Measurements from ENCODE around the gene ALX4. TPM values are rescaled to one million over a fixed set of nuclear protein-coding genes. Genes with fewer than 3 reads are reported as not detected.

The ALX4 gene
- total RNA-seq, 4 donors from 2014 or later, result not detected

- H3K36me3 ChIP-seq, result no peaks in the 10 kb centered on the region
- H3K27ac ChIP-seq, result no peak overlapping the region
- H3K9me3 ChIP-seq, result no peaks in the 10 kb centered on the region
- H3K4me3 ChIP-seq, result no peak overlapping the region
- WGBS, 2 donors (ENCODE audit: low coverage in 1 of 2), result 19% methylated on average over 28 of the region's 28 CpGs; no CpG with 5 or more reads in 1 of the 2 donors
- intact Hi-C loops (cut with DNase I; ENCODE audit: low total_unique reads) (no loop called here), in situ Hi-C loops (cut with MboI; ENCODE audit: low pct_ligation_motif_present in 1 of 4, low pct_unique_long_range_greater_than_20kb in 1 of 4, low sequenced_read_pairs in 3 of 4) (loop anchor here in 1 of 4 donors (25.0 kb wide), 1 partner anchor 584 kb away; no protein-coding TSS in a partner anchor)
- peaks cover 80% of the 10 kb centered on the region for H3K27me3 ChIP-seq
- no peak for DNase-seq
- H3K4me1 ChIP-seq, result peaks cover 0 to 25% (median 21%) of the 10 kb centered on the region in 4 donors
- TF ChIP-seq, protein P1, sequence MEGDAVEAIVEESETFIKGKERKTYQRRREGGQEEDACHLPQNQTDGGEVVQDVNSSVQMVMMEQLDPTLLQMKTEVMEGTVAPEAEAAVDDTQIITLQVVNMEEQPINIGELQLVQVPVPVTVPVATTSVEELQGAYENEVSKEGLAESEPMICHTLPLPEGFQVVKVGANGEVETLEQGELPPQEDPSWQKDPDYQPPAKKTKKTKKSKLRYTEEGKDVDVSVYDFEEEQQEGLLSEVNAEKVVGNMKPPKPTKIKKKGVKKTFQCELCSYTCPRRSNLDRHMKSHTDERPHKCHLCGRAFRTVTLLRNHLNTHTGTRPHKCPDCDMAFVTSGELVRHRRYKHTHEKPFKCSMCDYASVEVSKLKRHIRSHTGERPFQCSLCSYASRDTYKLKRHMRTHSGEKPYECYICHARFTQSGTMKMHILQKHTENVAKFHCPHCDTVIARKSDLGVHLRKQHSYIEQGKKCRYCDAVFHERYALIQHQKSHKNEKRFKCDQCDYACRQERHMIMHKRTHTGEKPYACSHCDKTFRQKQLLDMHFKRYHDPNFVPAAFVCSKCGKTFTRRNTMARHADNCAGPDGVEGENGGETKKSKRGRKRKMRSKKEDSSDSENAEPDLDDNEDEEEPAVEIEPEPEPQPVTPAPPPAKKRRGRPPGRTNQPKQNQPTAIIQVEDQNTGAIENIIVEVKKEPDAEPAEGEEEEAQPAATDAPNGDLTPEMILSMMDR (IDR thresholded peaks at IDR 0.05), result no peak
- TF ChIP-seq POLR2A (IDR thresholded peaks at IDR 0.05) (no peak), POLR2AphosphoS5 (IDR thresholded peaks at IDR 0.05) (no peak), EP300 (IDR thresholded peaks at IDR 0.05; ENCODE audit: low read depth) (no peak)
Measured at GRCh38 chr11:44303401-44303938, 6.5 kb downstream of the ALX4 start.

GRCh38 chr11:44301564-44302271 is 8.2 kb downstream of the ALX4 start:
- in situ Hi-C loops (cut with MboI; ENCODE audit: low pct_ligation_motif_present in 1 of 4, low pct_unique_long_range_greater_than_20kb in 1 of 4, low sequenced_read_pairs in 3 of 4) (loop anchor here in 1 of 4 donors (25.0 kb wide), 1 partner anchor 586 kb away; no protein-coding TSS in a partner anchor), intact Hi-C loops (cut with DNase I; ENCODE audit: low total_unique reads) (no loop called here)
- Histone ChIP-seq H3K4me3 (no peak overlapping the region), H3K4me1 (peaks cover 0 to 25% (median 21%) of the 10 kb centered on the region in 4 donors), H3K36me3 (no peaks in the 10 kb centered on the region), H3K27ac (no peak overlapping the region), H3K9me3 (no peaks in the 10 kb centered on the region), H3K27me3 (peaks cover 63% of the 10 kb centered on the region)
- DNase-seq, result no peak
- WGBS, 2 donors (ENCODE audit: low coverage in 1 of 2), result 83% methylated on average over 17 of the region's 20 CpGs; no CpG with 5 or more reads in 1 of the 2 donors
- TF ChIP-seq, protein P1 (IDR thresholded peaks at IDR 0.05), result no peak
- TF ChIP-seq EP300 (IDR thresholded peaks at IDR 0.05; ENCODE audit: low read depth) (no peak), POLR2A (IDR thresholded peaks at IDR 0.05) (no peak), POLR2AphosphoS5 (IDR thresholded peaks at IDR 0.05) (no peak)

GRCh38 chr11:44300844-44301563 is 8.9 kb downstream of the ALX4 start:
- Histone ChIP-seq H3K9me3 (no peaks in the 10 kb centered on the region), H3K4me3 (no peak overlapping the region), H3K36me3 (no peaks in the 10 kb centered on the region), H3K27ac (no peak overlapping the region), H3K4me1 (peaks cover 0 to 20% (median 18%) of the 10 kb centered on the region in 4 donors), H3K27me3 (peaks cover 56% of the 10 kb centered on the region)
- 80% methylated on average over 6 of the region's 6 CpGs; no CpG with 5 or more reads in 1 of the 2 donors for WGBS, 2 donors (ENCODE audit: low coverage in 1 of 2)
- in situ Hi-C loops (cut with MboI; ENCODE audit: low pct_ligation_motif_present in 1 of 4, low pct_unique_long_range_greater_than_20kb in 1 of 4, low sequenced_read_pairs in 3 of 4) (loop anchor here in 1 of 4 donors (25.0 kb wide), 1 partner anchor 586 kb away; no protein-coding TSS in a partner anchor), intact Hi-C loops (cut with DNase I; ENCODE audit: low total_unique reads) (no loop called here)
- DNase-seq, result no peak
- TF ChIP-seq, protein P1 (IDR thresholded peaks at IDR 0.05), result no peak
- TF ChIP-seq EP300 (IDR thresholded peaks at IDR 0.05; ENCODE audit: low read depth), result no peak
- no peak for TF ChIP-seq POLR2A (IDR thresholded peaks at IDR 0.05)
- no peak for TF ChIP-seq POLR2AphosphoS5 (IDR thresholded peaks at IDR 0.05)

DNA sequence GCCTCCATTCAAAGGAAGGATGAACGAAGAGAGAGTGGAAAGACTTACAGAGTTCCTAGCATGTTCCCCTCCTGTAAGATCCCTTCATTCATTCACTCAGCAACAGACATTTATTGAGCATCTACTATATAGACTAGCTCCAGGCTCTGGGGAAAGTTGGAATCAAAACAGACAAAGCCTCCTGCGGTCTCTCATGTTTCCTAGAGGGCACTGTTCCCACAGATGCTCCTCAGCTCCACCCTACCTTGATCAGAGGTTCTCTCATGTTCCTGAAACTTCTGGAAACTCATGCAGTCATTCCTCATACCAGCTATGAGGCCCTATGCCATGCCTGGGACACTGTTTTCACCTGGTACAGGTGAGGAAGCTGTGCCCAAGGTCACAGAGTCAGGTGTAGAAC is 11.1 kb downstream of the ALX4 start:
- Histone ChIP-seq H3K27ac (no peak overlapping the region), H3K4me3 (no peak overlapping the region), H3K36me3 (no peaks in the 10 kb centered on the region), H3K27me3 (peaks cover 45% of the 10 kb centered on the region), H3K4me1 (no peaks in the 10 kb centered on the region), H3K9me3 (no peaks in the 10 kb centered on the region)
- WGBS, 2 donors (ENCODE audit: low coverage in 1 of 2), result 67 to 83% methylated on average over 2 of the region's 2 CpGs
- TF ChIP-seq POLR2A (IDR thresholded peaks at IDR 0.05), result no peak
- no peak for TF ChIP-seq POLR2AphosphoS5 (IDR thresholded peaks at IDR 0.05)
- no peak for TF ChIP-seq EP300 (IDR thresholded peaks at IDR 0.05; ENCODE audit: low read depth)
- TF ChIP-seq, protein P1 (IDR thresholded peaks at IDR 0.05), result no peak
- intact Hi-C loops (cut with DNase I; ENCODE audit: low total_unique reads) (no loop called here), in situ Hi-C loops (cut with MboI; ENCODE audit: low pct_ligation_motif_present in 1 of 4, low pct_unique_long_range_greater_than_20kb in 1 of 4, low sequenced_read_pairs in 3 of 4) (loop anchor here in 1 of 4 donors (25.0 kb wide), 1 partner anchor 613 kb away; no protein-coding TSS in a partner anchor)
- no peak for DNase-seq
